ENCODE data around the gene RIMKLA.

The RIMKLA gene

GRCh38 chr1:42462828-42463763 lies 82.5 kb downstream of the RIMKLA start, which contains the start of gene CCDC30:
Gene CCDC30, plus strand, starts transcription at chr1:42463286. Its CDS starts 17,266 bp downstream, at chr1:42480552.
- peak; percentile 99 to 100 for ATAC-seq (replicated peaks)
- Mint-ChIP-seq H3K4me1 (peaks cover 16 to 41% of the 10 kb centered on the region in 2 donors), H3K27ac (peak within 1 kb of the TSS; percentile 93), H3K36me3 (peaks cover 9 to 33% of the 10 kb centered on the region in 2 donors), H3K9me3 (no peaks in the 10 kb centered on the region), H3K27me3 (no peaks in the 10 kb centered on the region), H3K4me3 (peak within 1 kb of the TSS; percentile 88 to 90)
- peak; percentile 94 for DNase-seq

GRCh38 chr1:42463921-42464320 lies 83.3 kb downstream of the RIMKLA start:
- Mint-ChIP-seq H3K9me3 (no peaks in the 10 kb centered on the region), H3K4me1 (peaks cover 14 to 35% of the 10 kb centered on the region in 2 donors), H3K4me3 (peak overlapping the region; percentile 88 to 90), H3K27ac (peak overlapping the region; percentile 93), H3K36me3 (peaks cover 7 to 26% of the 10 kb centered on the region in 2 donors), H3K27me3 (no peaks in the 10 kb centered on the region)
- no peak for DNase-seq
- no peak for ATAC-seq (replicated peaks)

GRCh38 chr1:42466030-42466429 lies 85.4 kb downstream of the RIMKLA start:
- Mint-ChIP-seq H3K27me3 (no peaks in the 10 kb centered on the region), H3K9me3 (no peaks in the 10 kb centered on the region), H3K4me1 (peaks cover 11 to 25% of the 10 kb centered on the region in 2 donors), H3K27ac (no peak overlapping the region), H3K4me3 (no peak overlapping the region), H3K36me3 (peaks cover 6 to 15% of the 10 kb centered on the region in 2 donors)
- ATAC-seq (replicated peaks) = no peak
- DNase-seq = no peak

- Mint-ChIP-seq H3K36me3 (peaks cover 6 to 9% of the 10 kb centered on the region in 2 donors), H3K4me1 (no peaks in the 10 kb centered on the region), H3K4me3 (no peak overlapping the region), H3K27me3 (no peaks in the 10 kb centered on the region), H3K9me3 (no peaks in the 10 kb centered on the region), H3K27ac (no peak overlapping the region)
- DNase-seq = no peak
- no peak for ATAC-seq (replicated peaks)
These were observed 89.1 kb downstream of the RIMKLA start for GRCh38 chr1:42469727-42470126.
